Gastrocnemius medialis (tissue), 4 donors: ENCODE measurements around the gene SMIM27. TPM values are rescaled to one million over a fixed set of nuclear protein-coding genes. Genes with fewer than 3 reads are reported as not detected.
A peak's percentile ranks its signal among the peaks of the same experiment; 100 is the strongest.

Experiments
- ATAC-seq, 2 donors: fragments of 150-250 bp; one replicate each; pipeline ENCODE4 v1.9.1; 2016
- DNase-seq, 2 donors: peaks; one replicate each; pipeline ENCODE4 v3.0.0-alpha.2; 2019
- H3K27ac ChIP-seq, 4 donors: fragments of 200-600 bp; sonication (generic); 1 replicate in 1 of 4; 2 replicates in 3 of 4; pipeline ENCODE4 v1.5.1; 2016 to 2018; ENCODE audit warnings: mild to moderate bottlenecking in 2 of 4, moderate library complexity in 1 of 4
- H3K27me3 ChIP-seq, 3 donors: fragments of 200-600 bp; sonication (generic) in 2 of 3; 1 replicate in 1 of 3; 2 replicates in 2 of 3; pipeline versions ENCODE4 v1.5.1 to v1.6.0; 2016 to 2019; ENCODE audit warnings: mild to moderate bottlenecking in 1 of 3, moderate library complexity in 1 of 3
- H3K36me3 ChIP-seq, 2 donors: fragments of 200-600 bp; sonication (generic) in 1 of 2; one replicate each; pipeline ENCODE4 v1.5.1; 2017 to 2018
- H3K4me1 ChIP-seq, 2 donors: fragments of 200-600 bp; sonication (generic) in 1 of 2; one replicate each; pipeline ENCODE4 v1.5.1; 2016 to 2017; ENCODE audit warnings: mild to moderate bottlenecking in 2 of 2
- H3K4me3 ChIP-seq, 4 donors: fragments of 200-600 bp; sonication (generic) in 3 of 4; 1 replicate in 1 of 4; 2 replicates in 3 of 4; pipeline ENCODE4 v1.5.1; 2016 to 2019; ENCODE audit warnings: mild to moderate bottlenecking in 2 of 4
- H3K9me3 ChIP-seq, 3 donors: fragments of 200-600 bp; sonication (generic) in 2 of 3; 1 replicate in 1 of 3; 2 replicates in 2 of 3; pipeline ENCODE4 v1.5.1; 2016 to 2019
- CTCF ChIP-seq, 5 experiments: fragments of 450-650 bp in 3 of 5; fragments of 200-600 bp in 2 of 5; sonication (generic) in 2 of 5; IDR thresholded peaks in 4 of 5; conservative IDR thresholded peaks in 1 of 5; 1 replicate in 4 of 5; 2 replicates in 1 of 5; pipeline ENCODE4 v1.5.1; 2016 to 2019; ENCODE audit warnings: antibody characterized with exemption in 5 of 5, mild to moderate bottlenecking in 3 of 5, moderate library complexity in 3 of 5
- POLR2A ChIP-seq, 2 donors: fragments of 450-650 bp; IDR thresholded peaks; one replicate each; pipeline ENCODE4 v1.6.1; 2017; ENCODE audit warnings: antibody characterized with exemption in 2 of 2, mild to moderate bottlenecking in 2 of 2, moderate library complexity in 2 of 2
- in situ Hi-C, 4 donors: fragments of 200-750 bp; cut with MboI; loops; one replicate each; pipeline versions ENCODE4 v1.15.0 to v1.8.0; 2017; ENCODE audit warnings: low sequenced_read_pairs in 4 of 4
- intact Hi-C: fragments of 100-400 bp; cut with DNase I; formaldehyde crosslinking; loops from one replicate; pipeline ENCODE4 v1.15.1; 2023; ENCODE audit warnings: low total_unique reads
- total RNA-seq, 4 donors: library from RNA; depleted of rRNA; stranded (reverse); fragments of >200 nt; gene quantifications; one replicate each; pipeline versions ENCODE4 v1.1.0 to v1.2.3, GENCODE V29; 2016

Gene SMIM27
- total RNA-seq, 4 donors from 2014 or later = 1.8 to 11.6 (median 7.6) TPM

GRCh38 chr9:32581512-32582143, 29.5 kb downstream of the SMIM27 start:
- ATAC-seq (no peak), DNase-seq (no peak)
- H3K27ac ChIP-seq = no peak overlapping the region
- intact Hi-C loops (loop anchor here (2.0 kb wide), 1 partner anchor 387 kb away; no protein-coding TSS in a partner anchor), in situ Hi-C loops (loop anchor here in 3 of 4 donors (5.0 to 10.0 kb wide), 2 partner anchors 386 to 393 kb away; no protein-coding TSS in a partner anchor)
- no peak overlapping the region for H3K4me3 ChIP-seq
- H3K9me3 ChIP-seq = no peaks in the 10 kb centered on the region
- H3K4me1 ChIP-seq = no peaks in the 10 kb centered on the region
- H3K36me3 ChIP-seq = no peaks in the 10 kb centered on the region
- no peaks in the 10 kb centered on the region for H3K27me3 ChIP-seq
- TF ChIP-seq POLR2A (IDR thresholded peaks at IDR 0.05) = no peak
- TF ChIP-seq CTCF (IDR thresholded peaks at IDR 0.05 in 4 of 5, conservative IDR thresholded peaks at IDR 0.05 in 1 of 5) = peak in 2 of 5 experiments; percentile 21 to 39

DNA sequence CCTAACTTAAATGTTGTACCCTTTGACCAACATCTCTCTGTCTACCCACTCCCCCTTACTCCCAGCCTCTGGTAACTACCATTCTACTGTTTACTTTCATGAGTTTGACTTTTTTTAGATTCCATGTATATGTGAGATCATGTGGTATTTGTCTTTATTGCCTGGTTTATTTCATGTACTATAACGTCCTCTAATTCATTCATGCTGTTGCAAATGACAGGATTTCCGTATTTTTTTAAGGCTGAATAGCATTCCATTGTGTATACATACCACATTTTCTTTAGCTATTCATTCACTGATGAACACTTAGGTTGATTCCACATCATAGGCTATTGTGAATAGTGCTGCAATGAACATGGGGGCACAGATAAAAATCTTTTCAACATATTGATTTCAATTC, 32.7 kb downstream of the SMIM27 start:
- Histone ChIP-seq H3K4me3 (no peak overlapping the region), H3K27me3 (no peaks in the 10 kb centered on the region), H3K4me1 (no peaks in the 10 kb centered on the region), H3K36me3 (no peaks in the 10 kb centered on the region), H3K27ac (no peak overlapping the region), H3K9me3 (no peaks in the 10 kb centered on the region)
- ATAC-seq = no peak
- intact Hi-C loops = no loop called here
- no peak for TF ChIP-seq POLR2A (IDR thresholded peaks at IDR 0.05)
- TF ChIP-seq CTCF (IDR thresholded peaks at IDR 0.05 in 4 of 5, conservative IDR thresholded peaks at IDR 0.05 in 1 of 5) = no peak
- in situ Hi-C loops = loop anchor here in 3 of 4 donors (5.0 to 10.0 kb wide), 2 partner anchors 383 to 390 kb away; no protein-coding TSS in a partner anchor
- DNase-seq = no peak

DNA sequence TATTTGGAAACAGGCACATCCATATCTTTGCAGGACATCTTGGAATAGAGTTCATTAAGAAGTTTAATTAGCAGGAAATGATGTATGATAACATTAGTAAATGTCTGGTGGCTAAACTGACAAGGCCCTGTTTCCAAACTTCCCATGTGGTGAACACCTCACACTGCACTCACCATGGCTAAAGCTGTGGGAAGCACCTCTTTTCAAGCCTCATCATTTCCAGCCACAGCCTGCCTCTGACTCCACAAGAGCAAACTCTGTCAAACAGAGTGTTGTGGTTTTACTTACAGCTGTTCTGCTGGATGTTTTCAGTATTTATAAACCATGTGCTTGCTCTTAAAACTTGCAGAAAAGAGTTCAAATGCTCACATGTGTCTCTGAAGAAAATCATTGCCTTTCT, 35.8 kb downstream of the SMIM27 start:
- DNase-seq (no peak), ATAC-seq (no peak)
- no peaks in the 10 kb centered on the region for H3K9me3 ChIP-seq
- intact Hi-C loops (loop anchor here (2.0 kb wide), 1 partner anchor 379 kb away; no protein-coding TSS in a partner anchor), in situ Hi-C loops (loop anchor here in 1 of 4 donors (10.0 kb wide), 1 partner anchor 387 kb away; no protein-coding TSS in a partner anchor)
- TF ChIP-seq CTCF (IDR thresholded peaks at IDR 0.05 in 4 of 5, conservative IDR thresholded peaks at IDR 0.05 in 1 of 5) = no peak
- no peak for TF ChIP-seq POLR2A (IDR thresholded peaks at IDR 0.05)
- no peaks in the 10 kb centered on the region for H3K36me3 ChIP-seq
- H3K27ac ChIP-seq = no peak overlapping the region
- H3K27me3 ChIP-seq = no peaks in the 10 kb centered on the region
- H3K4me1 ChIP-seq = no peaks in the 10 kb centered on the region
- H3K4me3 ChIP-seq = no peak overlapping the region

DNA sequence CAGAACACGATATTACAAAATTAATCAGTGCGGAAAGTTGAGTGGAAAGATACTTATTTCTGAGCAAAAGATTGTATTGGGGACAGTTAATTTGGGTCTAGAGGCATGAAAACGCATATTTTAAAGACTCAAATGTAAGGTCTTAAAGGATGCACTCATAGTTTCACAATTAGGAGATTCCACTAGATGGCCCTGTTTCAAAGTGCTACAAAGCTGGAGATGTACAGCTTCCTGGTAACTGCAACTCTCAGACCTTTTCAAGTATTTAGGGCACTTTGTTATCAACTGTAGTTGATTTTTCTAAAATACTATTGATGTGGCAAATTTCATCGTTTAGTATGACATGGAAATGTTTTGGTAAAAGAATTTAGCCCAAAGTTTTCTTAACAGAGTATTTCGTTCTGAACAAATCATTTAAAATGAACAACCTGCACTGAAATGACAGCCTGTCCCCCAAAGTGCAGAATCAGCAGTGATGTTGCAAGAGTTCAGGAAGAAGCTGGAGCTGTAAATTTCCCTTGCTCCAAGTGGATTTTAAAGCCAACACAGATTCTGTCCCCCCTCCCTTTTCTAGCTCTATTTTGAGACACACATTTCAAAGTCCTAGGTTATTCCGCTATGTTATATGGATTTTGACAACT, 37.1 kb downstream of the SMIM27 start:
- Histone ChIP-seq H3K27me3 (no peaks in the 10 kb centered on the region), H3K27ac (no peak overlapping the region), H3K9me3 (no peaks in the 10 kb centered on the region), H3K4me1 (no peaks in the 10 kb centered on the region), H3K4me3 (no peak overlapping the region), H3K36me3 (no peaks in the 10 kb centered on the region)
- TF ChIP-seq CTCF (IDR thresholded peaks at IDR 0.05 in 4 of 5, conservative IDR thresholded peaks at IDR 0.05 in 1 of 5) (peak in 1 of 5 experiments; percentile 6), POLR2A (IDR thresholded peaks at IDR 0.05) (no peak)
- ATAC-seq (no peak), DNase-seq (no peak)
- in situ Hi-C loops (loop anchor here in 1 of 4 donors (10.0 kb wide), 1 partner anchor 386 kb away; no protein-coding TSS in a partner anchor), intact Hi-C loops (loop anchor here (2.0 kb wide), 1 partner anchor 378 kb away; no protein-coding TSS in a partner anchor)
